Thyroid gland (tissue), 4 donors: ENCODE data around the gene ZNF232. TPM values are rescaled to one million over a fixed set of nuclear protein-coding genes. Genes with fewer than 3 reads are reported as not detected.

Experiments used
- DNase-seq, 2 donors: peaks; one replicate each; pipeline ENCODE4 v3.0.0-alpha.2; 2019
- H3K27ac ChIP-seq, 3 donors: fragments of 200-600 bp; sonication (generic); 1 replicate in 2 of 3; 2 replicates in 1 of 3; pipeline ENCODE4 v1.5.1; 2016 to 2019; ENCODE audit warnings: mild to moderate bottlenecking in 1 of 3, moderate library complexity in 1 of 3
- H3K27me3 ChIP-seq: fragments of 200-600 bp; sonication (generic); one replicate; pipeline ENCODE4 v1.5.1; 2019
- H3K36me3 ChIP-seq, 2 donors: fragments of 200-600 bp; sonication (generic); one replicate each; pipeline ENCODE4 v1.5.1; 2016 to 2019
- H3K4me1 ChIP-seq, 2 donors: fragments of 200-600 bp; sonication (generic); one replicate each; pipeline ENCODE4 v1.5.1; 2017 to 2019
- H3K4me3 ChIP-seq, 3 donors: fragments of 200-600 bp; sonication (generic); replicated peaks in 1 of 3; 1 replicate in 2 of 3; 2 replicates in 1 of 3; pipeline ENCODE4 v1.5.1; 2016; ENCODE audit warnings: mild to moderate bottlenecking in 1 of 3
- H3K9me3 ChIP-seq: fragments of 200-600 bp; sonication (generic); one replicate; pipeline ENCODE4 v1.5.1; 2017
- CTCF ChIP-seq, 6 experiments: fragments of 200-600 bp in 3 of 6; fragments of 450-650 bp in 3 of 6; sonication (generic) in 3 of 6; IDR thresholded peaks; one replicate each; pipeline ENCODE4 v1.5.1; 2016 to 2019; ENCODE audit warnings: antibody characterized with exemption in 6 of 6, mild to moderate bottlenecking in 2 of 6, inconsistent platforms in 1 of 6, moderate library complexity in 1 of 6
- POLR2A ChIP-seq, 2 donors: fragments of 450-650 bp; IDR thresholded peaks; one replicate each; pipeline ENCODE4 v1.6.1; 2017; ENCODE audit warnings: antibody characterized with exemption in 2 of 2, mild to moderate bottlenecking in 2 of 2, moderate library complexity in 1 of 2
- WGBS, 2 donors: methylation state at CpG; one replicate each; pipeline ENCODE4 v1.1.5; 2017; 5-methylcytosine and 5-hydroxymethylcytosine counted together
- intact Hi-C: fragments of 100-400 bp; cut with DNase I; formaldehyde crosslinking; loops from one replicate; pipeline ENCODE4 v1.15.1; 2023
- total RNA-seq, 4 donors: library from RNA; depleted of rRNA; stranded (reverse); fragments of >200 nt; gene quantifications; one replicate each; pipeline ENCODE4 v1.2.3, GENCODE V29; 2016

The ZNF232 gene
- total RNA-seq, 4 donors from 2014 or later, result 7.5 to 13.7 (median 9.6) TPM

GRCh38 chr17:5110816-5111215, 862 bp downstream of the ZNF232 start:
- H3K9me3 ChIP-seq, result no peaks in the 10 kb centered on the region
- no peak overlapping the region for H3K27ac ChIP-seq
- H3K4me3 ChIP-seq, result peak overlapping the region; percentile 68 to 77 (median 73)
- WGBS, 2 donors, result 16 to 20% methylated on average over 8 of the region's 8 CpGs
- H3K27me3 ChIP-seq, result peaks cover 4% of the 10 kb centered on the region
- intact Hi-C loops, result no loop called here
- peaks cover 6% of the 10 kb centered on the region in 2 donors for H3K4me1 ChIP-seq
- DNase-seq, result no peak
- TF ChIP-seq POLR2A (IDR thresholded peaks at IDR 0.05) (no peak), CTCF (IDR thresholded peaks at IDR 0.05) (no peak)
- H3K36me3 ChIP-seq, result peaks cover 0 to 13% of the 10 kb centered on the region in 2 donors

GRCh38 chr17:5100832-5101231, 10.8 kb downstream of the ZNF232 start:
- 60 to 69% methylated on average over 6 of the region's 6 CpGs for WGBS, 2 donors
- no peaks in the 10 kb centered on the region for H3K9me3 ChIP-seq
- no peak overlapping the region for H3K27ac ChIP-seq
- no peak for DNase-seq
- TF ChIP-seq POLR2A (IDR thresholded peaks at IDR 0.05) (no peak), CTCF (IDR thresholded peaks at IDR 0.05) (no peak)
- intact Hi-C loops, result no loop called here
- no peaks in the 10 kb centered on the region for H3K27me3 ChIP-seq
- peaks cover 0 to 2% of the 10 kb centered on the region in 2 donors for H3K36me3 ChIP-seq
- H3K4me1 ChIP-seq, result peaks cover 0 to 5% of the 10 kb centered on the region in 2 donors
- H3K4me3 ChIP-seq, result no peak overlapping the region

- Histone ChIP-seq H3K9me3 (no peaks in the 10 kb centered on the region), H3K27ac (no peak overlapping the region), H3K36me3 (no peaks in the 10 kb centered on the region), H3K27me3 (no peaks in the 10 kb centered on the region), H3K4me1 (peaks cover 0 to 5% of the 10 kb centered on the region in 2 donors), H3K4me3 (no peak overlapping the region)
- intact Hi-C loops, result no loop called here
- no peak for TF ChIP-seq POLR2A (IDR thresholded peaks at IDR 0.05)
- TF ChIP-seq CTCF (IDR thresholded peaks at IDR 0.05), result no peak
- DNase-seq, result no peak
- WGBS, 2 donors, result 79 to 81% methylated on average over 5 of the region's 5 CpGs
These were observed 12.4 kb downstream of the ZNF232 start for GRCh38 chr17:5099271-5099670.

GRCh38 chr17:5097101-5097834, 14.4 kb downstream of the ZNF232 start:
- peaks cover 10% of the 10 kb centered on the region for H3K9me3 ChIP-seq
- peak overlapping the region; percentile 12 to 27 (median 17) for H3K4me3 ChIP-seq
- H3K27me3 ChIP-seq, result no peaks in the 10 kb centered on the region
- intact Hi-C loops, result no loop called here
- H3K27ac ChIP-seq, result no peak overlapping the region
- TF ChIP-seq CTCF (IDR thresholded peaks at IDR 0.05), result no peak
- no peak for TF ChIP-seq POLR2A (IDR thresholded peaks at IDR 0.05)
- DNase-seq, result peak; percentile 48 to 55
- WGBS, 2 donors, result 2 to 4% methylated on average over 23 to 28 of the region's 63 CpGs
- peaks cover 0 to 5% of the 10 kb centered on the region in 2 donors for H3K4me1 ChIP-seq
- H3K36me3 ChIP-seq, result peaks cover 1 to 10% of the 10 kb centered on the region in 2 donors

- H3K9me3 ChIP-seq, result peaks cover 15% of the 10 kb centered on the region
- peaks cover 0 to 5% of the 10 kb centered on the region in 2 donors for H3K4me1 ChIP-seq
- 21 to 22% methylated on average over 7 of the region's 7 CpGs for WGBS, 2 donors
- TF ChIP-seq CTCF (IDR thresholded peaks at IDR 0.05) (no peak), POLR2A (IDR thresholded peaks at IDR 0.05) (no peak)
- intact Hi-C loops, result no loop called here
- H3K27me3 ChIP-seq, result no peaks in the 10 kb centered on the region
- no peak overlapping the region for H3K27ac ChIP-seq
- H3K4me3 ChIP-seq, result peak overlapping the region in 2 of 3 donors; percentile 17 to 27
- peaks cover 7 to 15% of the 10 kb centered on the region in 2 donors for H3K36me3 ChIP-seq
- DNase-seq, result no peak
These were observed 15.0 kb downstream of the ZNF232 start for GRCh38 chr17:5096731-5097100.
